GM18867 (cell line): ENCODE results near the gene PLEKHD1.

Source experiments
- ATAC-seq: cut with Tn5 transposase; IDR thresholded peaks from one replicate; pipeline ENCODE4 v1.9.1; 2021; ENCODE audit warnings: mild to moderate bottlenecking, moderate library complexity; ENCODE audit not compliant: unreplicated experiment

The PLEKHD1 gene

DNA sequence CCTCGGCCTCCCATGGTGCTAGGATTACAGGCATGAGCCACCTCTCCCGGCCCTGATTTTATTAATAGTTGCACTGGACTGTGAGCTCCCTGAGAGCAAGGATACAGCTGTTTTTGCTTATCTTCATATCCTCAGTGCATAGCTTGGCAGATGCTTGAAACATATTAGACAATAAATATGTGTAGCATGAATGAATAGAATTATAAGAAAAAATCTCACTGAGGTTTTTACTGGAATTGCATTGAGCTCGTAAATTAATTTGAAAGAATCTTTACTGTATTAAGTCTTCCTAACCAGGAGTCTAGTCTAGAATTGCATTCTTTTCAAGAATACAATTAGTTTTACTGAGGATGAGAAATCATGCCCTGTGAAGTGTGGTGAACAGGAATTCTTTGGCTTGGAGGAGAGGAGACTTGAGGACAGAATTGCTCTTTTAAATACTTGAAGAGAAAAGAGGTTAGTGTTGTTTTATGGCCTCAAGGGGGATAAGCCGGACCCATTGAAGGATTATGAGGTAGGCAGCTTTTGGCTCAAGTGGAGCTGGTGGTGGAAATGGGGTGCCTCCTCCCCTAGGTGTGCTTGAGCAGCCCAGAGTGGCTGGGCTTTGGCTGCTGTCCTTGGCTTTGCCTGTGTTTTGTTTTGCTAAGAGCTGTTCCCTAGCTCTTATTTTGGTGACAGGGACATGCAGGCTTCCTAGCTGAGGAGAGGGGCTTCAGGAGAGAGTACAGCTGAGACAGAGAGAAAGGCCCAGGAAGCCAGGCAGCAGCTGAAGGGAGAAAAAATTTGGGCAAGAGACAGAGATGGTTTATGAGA lies 34.0 kb downstream of the PLEKHD1 start:
- ATAC-seq = no peak

DNA sequence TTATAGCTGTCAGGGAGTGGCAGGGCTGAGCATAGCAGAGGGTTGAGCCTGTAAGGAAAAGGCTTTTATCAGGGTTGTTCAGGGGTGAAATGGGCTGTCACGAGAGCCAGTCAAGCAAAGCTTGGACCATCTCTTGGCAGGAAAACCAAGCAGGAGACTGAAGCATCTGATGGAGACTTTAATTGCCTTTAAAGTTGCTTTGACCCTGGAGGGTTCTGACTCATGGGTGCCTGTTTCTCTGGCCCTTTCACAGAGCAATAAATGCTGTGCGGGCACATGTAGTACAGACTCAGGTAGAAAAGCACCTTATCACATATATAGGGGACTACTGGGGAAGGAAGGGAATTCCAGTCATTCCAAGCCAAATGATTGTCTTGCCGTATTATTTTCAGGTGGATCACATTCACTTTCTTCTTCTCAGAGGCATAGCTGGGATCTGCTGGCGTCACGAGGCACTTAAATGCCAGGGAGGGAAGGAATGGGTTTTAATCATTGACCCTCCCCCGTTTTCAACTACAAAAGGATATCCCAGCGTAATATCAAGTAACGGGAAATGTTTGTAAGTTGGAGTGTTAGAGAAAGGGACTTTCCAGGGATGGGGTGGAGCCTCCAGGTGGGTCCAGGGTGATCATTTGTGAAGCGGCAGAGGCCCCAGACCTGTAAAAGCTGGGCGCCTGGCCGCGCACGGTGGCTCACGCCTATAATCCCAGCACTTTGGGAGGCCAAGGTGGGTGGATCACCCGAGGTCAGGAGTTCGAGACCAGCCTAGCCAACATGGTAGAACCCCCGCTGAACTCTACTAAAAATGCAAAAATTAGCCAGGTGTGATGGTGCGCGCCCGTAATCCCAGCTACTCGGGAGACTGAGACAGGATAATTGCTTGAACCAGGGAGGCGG lies 34.9 kb downstream of the PLEKHD1 start:
- ATAC-seq = no peak

DNA sequence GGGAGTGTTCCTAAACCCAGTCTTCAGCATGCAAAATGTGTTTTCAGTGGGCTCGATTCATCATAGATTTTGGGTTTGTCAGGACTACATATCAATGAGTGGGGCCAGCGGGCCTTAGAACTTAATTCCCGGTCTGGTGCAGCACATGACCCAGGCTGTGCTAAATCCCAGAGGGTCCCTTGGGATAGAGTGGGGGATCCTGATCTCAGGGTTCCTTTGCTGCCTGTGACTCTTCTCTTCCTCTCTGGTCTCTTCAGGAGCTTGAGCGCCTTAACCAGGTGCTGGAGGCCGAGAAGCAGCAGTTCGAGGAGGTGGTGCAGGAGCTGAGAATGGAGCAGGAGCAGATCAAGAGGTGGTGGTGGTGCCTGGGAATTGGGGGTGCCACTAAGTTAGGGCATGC lies 37.5 kb downstream of the PLEKHD1 start:
- ATAC-seq = no peak

DNA sequence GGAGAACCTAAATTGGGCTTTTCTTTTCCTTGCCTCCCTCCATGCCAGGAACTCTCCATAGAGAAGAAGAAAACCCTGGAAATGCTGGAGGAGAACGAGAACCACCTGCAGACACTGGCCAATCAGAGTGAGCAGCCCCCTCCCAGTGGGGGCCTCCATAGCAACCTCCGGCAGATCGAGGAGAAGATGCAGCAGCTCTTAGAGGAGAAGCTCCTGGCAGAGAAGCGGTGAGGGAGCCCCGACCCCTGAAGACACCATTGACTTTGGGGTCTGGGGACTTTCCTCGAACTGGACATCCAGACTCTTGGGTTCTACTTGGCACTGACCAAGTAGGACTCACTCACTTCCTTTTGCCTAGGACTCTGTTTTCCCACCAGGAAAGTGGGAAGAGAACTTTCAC lies 41.4 kb downstream of the PLEKHD1 start:
- no peak for ATAC-seq

DNA sequence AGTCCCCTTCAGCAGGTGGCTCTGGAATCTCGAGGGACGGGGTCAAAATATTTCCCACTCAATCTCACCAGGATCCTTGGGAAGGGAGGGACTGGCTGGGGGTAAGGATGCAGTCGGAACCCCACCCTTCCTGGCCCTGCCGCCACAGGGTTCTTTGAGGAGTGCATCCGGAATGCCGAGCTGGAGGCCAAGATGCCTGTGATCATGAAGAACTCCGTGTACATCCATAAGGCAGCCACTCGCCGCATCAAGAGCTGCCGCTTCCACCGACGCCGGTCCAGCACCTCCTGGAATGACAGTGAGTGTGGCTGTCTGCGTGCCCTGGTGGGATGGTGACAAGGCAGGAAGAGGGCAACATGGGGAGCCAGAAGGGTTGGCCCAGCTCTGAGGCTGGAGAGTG lies 43.1 kb downstream of the PLEKHD1 start:
- no peak for ATAC-seq

DNA sequence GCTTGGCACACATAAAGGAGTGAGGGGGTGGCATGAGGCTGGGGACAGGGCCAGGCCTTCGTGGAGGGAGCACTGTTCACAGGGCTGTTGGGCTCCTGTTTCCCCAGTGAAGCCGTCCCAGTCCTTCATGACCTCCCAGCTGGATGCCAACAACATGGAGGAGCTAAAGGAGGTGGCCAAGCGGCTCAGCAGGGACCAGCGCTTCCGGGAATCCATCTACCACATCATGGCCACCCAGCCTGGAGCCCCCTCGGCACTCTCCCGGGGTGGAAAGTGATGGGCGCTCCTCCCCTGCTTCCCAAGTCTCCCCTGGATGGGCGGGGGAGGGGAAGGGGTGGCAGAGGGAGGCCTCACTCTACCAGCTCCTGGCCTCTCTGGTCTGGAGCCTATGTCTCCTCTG lies 43.6 kb downstream of the PLEKHD1 start:
- no peak for ATAC-seq

DNA sequence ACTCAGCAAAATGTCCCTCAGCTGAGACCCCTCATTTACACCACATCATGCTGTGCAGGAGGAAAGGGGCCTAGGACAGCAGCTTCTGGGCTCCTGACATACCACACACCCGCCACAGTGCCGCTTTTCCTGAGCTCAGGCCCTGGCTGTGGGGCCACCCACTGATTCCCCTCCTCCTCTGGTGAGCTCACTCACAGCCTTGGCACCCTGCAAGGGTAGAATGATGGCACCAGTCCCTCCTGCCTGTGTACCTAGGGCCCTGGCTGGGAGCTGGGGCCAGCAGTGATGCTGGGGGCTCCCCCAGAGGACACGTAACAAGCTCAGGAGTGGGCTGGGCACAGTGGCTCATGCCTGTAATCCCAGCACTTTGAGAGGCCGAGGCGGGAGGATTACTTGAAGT lies 44.4 kb downstream of the PLEKHD1 start:
- ATAC-seq = no peak

DNA sequence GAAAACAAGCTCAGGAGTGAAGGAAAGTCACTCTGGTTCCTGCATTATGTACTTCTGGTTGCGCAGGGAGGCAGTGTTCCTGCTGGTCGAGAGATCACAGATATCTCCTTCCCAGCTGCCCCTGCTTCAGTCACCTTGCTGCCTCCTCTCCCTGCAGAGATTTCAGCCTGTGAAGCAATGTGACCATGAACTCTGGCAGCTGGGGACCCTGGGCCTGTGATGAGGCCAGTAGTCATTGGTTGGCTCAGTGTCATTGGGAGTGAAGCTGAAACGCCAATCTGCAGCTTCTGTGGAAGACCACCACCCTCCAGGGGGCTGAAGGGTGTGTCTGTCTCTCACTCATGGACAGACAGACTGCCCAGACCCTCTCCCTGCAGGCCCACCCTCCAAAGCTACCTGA lies 45.0 kb downstream of the PLEKHD1 start:
- no peak for ATAC-seq

DNA sequence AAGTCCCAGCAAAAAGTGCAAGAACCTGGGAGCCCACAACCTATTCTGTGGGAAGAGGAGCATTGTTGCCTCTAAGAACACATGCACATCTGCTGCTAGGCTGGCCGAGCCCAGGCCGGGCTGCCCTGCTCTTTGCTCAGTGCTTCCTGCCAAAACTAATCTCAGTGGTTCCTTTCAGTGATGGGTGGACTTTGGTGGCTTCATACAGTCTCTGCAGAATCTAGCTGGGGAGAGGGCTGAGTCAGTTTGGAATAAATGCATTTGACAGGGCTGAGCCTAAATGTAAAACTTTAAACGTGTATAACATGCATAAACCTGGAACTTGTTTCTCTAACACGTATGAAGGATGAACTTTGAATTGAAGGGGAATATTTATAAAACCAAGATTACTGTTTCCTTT lies 45.6 kb downstream of the PLEKHD1 start:
- no peak for ATAC-seq

DNA sequence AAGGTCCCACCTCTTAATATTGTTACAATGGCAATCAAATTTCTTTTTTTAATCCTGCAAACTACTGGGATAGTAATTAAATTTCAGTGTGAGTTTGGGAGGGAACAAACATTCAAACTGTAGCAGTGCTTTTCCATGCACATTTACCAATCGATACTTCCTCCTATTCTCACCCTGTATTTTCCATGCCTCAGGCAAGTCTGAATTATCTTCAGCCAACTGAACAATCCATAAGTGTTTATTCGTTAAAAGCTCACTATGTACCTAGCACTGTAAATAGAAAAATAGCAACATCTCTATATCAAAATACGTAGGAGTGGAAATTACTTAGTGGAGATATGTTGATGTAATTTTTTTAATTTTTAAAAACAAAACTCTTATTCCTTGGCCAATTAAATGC lies 46.6 kb downstream of the PLEKHD1 start:
- no peak for ATAC-seq

DNA sequence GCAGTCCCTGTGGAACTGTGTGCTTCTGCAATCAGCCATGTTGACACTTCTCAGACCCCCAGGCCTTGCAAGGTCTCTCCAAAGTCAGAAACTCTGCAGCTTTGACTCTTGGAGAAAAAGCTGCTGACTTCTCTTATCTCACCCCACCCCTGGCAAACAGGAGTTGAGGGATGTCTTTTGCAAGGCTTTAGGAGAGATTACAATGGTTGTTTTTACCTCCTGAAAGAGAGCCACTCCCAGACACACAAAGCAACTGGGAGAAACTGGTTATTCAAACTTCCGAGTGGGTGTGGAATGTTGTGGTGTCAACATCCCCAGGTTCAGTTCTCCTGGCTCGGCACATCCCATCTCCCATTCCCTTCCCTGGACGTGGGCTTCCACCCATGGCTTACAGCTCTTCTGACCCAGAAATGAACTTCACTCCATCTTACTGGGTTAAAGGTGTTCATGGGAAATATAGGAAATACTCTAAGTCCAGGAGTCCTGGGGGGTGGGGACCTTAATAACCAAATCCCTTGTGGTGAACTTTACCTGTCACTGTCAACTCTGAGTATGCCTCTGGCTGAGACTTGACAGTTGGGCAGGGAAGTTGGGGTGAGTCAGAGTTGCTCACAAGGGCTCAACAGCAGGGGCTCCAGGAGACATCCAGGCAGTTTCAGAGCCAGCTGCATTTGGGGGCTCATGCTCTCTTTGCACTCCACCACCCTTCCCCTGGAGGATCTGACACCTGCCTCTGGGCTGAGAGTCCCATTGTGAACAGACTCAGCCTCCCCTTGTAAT lies 48.2 kb downstream of the PLEKHD1 start:
- no peak for ATAC-seq

DNA sequence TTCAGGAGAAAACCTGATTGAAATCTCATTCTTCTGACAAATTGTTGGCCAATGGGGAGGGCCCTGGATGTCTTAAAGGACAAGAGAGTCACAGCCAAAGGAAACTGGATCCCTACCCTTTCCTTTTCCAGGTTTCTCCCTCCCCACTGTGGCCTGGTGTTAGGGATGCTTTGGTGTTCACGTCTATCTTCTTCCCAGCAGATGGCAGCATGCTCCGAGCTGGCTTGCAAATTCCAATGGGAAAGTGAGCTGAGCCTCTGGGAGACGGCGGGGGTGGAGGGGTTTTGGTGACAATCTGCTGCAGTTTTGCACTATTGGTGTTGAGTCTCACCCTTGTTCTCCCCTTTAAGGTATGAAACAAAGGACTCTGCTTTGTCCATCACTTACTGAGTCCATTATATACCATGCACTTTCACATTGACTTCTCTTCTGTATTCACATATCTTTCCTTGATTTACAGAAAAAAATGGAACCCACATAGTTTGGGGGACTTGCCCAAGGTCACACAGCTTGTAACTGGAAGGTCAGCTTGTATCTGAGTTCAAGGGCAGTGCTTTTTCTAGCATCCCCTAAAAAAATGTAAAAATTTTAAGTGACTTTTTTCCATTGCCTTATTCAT lies 50.8 kb downstream of the PLEKHD1 start:
- no peak for ATAC-seq

DNA sequence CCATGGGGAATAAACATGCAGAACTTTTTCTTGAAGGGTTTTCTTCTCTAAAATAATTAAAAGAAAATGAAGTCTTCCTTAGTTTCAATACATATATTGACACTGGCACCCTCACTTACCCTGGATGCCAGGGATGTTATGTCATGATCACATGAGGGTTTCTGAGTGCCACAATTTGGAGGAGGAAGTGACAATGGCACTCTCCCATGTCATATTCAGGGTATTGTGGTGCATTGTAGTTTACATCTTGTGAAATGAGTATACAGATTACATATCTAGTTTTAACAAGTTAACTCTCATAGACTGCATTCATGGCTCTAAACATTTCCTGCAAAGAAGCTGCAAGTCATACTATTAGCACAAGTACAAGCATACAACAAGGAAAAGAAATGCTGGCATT lies 52.4 kb downstream of the PLEKHD1 start:
- no peak for ATAC-seq

DNA sequence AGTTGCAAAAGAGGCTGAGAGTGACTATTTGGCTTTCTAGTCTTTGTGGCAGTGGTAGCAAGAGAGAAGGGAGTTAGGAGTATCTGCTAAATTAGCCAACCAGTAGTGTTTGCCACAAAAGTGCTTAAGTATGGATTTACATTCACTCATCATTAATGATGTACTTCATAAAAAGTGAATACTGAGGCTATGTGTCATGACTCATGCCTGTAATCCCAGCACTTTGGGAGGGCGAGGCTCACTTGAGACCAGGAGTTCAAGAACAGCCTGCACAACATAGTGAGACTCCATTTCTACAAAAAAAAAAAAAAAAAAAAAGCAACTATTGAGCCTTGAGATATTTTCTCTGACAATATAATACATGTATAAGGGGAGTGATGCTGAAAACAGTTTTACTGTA lies 53.4 kb downstream of the PLEKHD1 start:
- no peak for ATAC-seq

DNA sequence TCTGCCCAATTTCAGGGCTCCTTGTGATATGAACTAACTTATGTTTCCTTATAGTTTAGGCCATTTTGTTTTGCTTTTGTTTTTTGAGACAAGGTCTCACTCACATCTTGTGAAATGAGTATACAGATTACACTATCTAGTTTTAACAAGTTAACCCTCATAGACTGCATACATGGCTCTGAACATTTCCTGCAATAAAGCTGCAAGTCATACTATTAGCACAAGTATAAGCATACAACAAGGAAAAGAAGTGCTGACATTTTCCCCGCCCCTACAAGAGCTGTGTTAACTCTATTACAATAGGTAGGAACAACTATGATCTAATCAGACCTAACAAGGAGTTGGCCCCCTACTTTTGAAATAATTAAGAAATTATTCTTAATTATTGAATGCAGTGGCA lies 54.2 kb downstream of the PLEKHD1 start:
- no peak for ATAC-seq

DNA sequence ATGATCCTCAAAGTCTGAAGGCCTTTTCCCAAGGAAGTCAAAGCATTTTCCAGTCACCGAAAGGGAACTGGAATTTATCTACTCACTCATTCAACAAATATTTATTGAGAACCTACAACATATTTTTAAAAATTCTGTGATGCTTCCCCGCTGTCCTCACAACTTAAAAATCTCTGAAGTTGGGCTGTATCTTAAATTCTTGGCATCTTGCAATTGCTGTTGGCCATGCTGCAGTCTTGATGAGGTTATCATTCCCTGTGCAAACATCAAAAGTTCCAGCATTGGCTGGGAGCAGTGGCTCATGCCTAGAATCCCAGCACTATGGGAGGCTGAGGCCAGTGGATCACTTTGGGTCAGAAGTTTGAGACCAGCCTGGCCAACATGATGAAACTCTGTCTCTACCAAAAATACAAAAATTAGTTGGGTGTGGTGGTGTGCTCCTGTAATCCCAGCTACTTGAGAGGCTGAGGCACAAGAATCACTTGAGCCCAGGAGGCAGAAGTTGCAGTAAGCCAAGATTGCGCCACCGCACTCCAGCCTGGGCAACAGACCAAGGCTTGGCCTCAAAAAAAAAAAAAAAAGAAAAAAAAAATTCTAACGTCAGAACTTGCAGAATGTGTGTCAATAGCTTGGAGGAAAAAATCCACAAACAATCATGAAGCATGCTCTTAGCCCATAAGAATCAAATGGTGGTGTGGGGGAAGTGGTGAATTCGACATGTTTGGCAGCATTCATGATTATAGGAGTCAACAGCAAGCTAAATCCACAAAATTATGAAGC lies 55.3 kb downstream of the PLEKHD1 start:
- ATAC-seq = no peak

DNA sequence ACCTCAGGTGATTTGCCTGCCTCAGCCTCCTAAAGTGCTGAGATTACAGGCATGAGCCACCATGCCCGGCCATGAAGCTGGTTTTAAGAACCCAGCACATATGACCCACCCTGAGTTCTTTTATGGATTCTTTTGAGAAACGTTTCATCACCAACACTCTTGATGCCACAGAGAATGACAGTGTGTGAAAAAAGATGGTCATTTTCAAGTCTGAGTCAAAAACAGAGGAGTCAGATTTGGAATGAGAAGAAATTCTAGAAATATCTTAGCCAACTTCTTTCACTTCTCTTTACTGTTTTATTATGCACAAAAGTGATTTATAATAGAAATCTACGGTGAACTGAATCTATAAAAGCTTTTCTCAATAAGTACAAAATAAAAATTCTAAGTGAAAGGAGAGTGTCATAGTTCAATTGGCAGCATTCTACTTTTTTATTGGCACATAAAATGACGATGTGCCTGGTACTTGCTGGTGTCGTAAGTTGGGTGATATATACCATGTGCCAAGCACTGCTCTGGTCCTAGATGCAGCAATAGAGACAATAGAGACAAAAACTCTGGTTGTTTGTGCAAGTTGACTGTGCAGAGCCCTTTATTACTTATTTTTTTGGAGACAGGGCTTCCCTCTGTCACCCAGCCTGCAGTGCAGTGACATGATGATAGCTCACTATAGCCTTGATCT lies 56.3 kb downstream of the PLEKHD1 start:
- ATAC-seq = no peak

DNA sequence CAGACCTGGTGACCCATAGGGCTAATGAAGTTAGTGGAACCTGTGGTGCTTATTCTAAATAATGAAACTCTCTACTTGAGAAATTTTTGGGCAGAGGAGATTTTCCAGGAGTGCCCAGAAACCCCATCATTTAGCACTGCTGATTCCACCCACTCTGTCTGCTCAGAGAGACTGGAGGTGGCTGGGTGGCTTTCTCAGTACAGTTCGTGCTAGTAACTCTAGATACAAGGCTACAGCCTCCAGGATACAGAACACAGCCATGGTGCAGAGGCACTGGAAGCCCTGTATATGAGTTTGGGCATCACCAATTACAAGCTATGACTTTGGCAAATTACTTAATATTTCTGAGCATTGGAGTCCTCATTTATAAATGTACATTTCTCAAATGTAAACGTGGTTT lies 57.8 kb downstream of the PLEKHD1 start:
- no peak for ATAC-seq

DNA sequence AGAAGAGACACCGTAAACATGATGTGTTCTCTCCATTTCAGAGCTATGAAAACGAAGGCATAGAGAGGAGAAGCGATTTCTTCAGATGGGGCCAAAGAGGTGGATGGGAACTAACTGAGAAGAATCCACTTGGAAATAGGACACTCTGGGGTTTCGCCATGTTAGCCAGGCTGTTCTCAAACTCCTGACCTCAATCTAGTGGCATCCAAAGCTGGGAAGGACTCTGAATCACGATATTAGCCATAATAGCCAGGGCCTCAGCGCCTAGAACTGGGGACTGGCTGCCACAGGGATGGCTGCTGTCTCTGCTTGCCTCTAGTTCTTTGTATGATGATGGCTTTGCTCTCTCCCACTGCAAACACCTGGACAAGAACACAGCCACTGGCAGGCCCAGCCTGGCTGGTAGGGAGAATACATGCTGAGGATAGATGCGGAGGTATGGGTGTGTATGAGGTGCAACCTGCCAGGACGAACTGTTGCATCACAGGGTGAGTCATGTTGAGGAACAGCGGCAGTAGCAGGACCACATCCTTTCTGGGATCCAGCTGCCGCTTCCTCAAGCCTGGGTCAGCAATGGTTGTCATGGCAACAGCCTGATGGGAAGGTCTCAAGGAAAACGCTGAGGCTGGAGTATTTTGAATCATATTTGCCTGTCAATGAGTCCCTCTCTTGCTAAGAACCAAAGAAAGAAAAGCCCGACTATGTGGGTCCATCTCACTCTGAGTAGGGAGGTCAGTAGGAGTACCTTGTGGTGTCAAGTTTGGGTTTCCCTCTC lies 59.0 kb downstream of the PLEKHD1 start:
- no peak for ATAC-seq
